ENCODE data around the gene NCOA3.

GRCh38 chr20:47682916-47683315, 181.2 kb downstream of the NCOA3 start:
- no peak for TF ChIP-seq POLR2A (IDR thresholded peaks at IDR 0.05)
- TF ChIP-seq, protein P1, sequence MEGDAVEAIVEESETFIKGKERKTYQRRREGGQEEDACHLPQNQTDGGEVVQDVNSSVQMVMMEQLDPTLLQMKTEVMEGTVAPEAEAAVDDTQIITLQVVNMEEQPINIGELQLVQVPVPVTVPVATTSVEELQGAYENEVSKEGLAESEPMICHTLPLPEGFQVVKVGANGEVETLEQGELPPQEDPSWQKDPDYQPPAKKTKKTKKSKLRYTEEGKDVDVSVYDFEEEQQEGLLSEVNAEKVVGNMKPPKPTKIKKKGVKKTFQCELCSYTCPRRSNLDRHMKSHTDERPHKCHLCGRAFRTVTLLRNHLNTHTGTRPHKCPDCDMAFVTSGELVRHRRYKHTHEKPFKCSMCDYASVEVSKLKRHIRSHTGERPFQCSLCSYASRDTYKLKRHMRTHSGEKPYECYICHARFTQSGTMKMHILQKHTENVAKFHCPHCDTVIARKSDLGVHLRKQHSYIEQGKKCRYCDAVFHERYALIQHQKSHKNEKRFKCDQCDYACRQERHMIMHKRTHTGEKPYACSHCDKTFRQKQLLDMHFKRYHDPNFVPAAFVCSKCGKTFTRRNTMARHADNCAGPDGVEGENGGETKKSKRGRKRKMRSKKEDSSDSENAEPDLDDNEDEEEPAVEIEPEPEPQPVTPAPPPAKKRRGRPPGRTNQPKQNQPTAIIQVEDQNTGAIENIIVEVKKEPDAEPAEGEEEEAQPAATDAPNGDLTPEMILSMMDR (IDR thresholded peaks at IDR 0.05): no peak

Data from esophagus squamous epithelium (tissue), 4 donors.